OCI-M1 (cell line): ENCODE results near the gene AGPAT3.

Experiments used
- DNase-seq: peaks from one replicate; lab custom pipeline; 2025; lab: John Stamatoyannopoulos, UW

The AGPAT3 gene

DNA sequence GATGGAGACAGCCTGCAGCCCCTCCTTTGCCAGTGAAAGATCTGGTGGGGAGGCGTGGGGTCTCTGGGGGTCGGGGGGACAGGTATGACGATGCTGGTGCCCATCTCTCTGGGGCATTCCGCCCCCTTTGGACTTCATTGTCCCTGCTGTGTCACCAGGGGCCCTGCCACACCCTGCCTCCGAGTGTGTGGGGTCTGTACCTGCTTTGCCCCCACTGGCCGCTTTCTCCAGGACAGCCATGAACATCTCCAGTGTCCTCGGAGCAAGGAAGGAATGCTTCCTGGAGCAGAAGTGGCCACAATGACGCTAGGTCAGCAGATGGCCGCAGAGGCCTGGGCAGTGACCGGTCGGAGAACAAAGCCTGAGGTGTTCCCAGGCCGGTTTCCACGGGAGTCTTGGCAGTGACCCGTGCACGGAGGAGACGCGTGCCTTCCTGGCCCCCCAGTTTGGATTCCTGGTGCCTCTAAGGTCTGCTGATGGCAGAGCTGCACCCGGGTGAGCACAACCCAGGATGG lies 128.5 kb downstream of the AGPAT3 start:
- no peak for DNase-seq

GRCh38 chr21:43994085-43994484 lies 129.1 kb downstream of the AGPAT3 start:
- DNase-seq = no peak

DNA sequence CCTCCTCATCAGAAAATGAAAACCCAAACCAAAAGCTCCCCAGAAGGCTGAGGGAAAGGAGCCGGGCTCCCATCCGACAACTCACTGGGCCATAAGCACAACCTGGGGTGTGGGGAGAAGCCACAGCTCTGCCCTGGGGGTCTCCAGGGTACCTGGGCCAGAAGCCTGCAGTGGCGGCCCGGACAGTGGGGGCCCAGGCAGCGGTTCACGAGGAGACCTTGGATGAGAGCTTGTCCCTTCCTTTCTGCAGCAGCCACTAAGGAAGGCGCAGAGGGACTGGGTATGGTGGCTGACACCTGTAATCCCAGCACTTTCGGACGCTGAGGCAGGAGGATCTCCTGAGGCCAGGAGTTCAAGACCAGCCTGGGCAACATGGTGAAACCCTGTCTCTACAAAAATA lies 129.6 kb downstream of the AGPAT3 start:
- DNase-seq = no peak

GRCh38 chr21:43995521-43996105 lies 130.6 kb downstream of the AGPAT3 start:
- no peak for DNase-seq

DNA sequence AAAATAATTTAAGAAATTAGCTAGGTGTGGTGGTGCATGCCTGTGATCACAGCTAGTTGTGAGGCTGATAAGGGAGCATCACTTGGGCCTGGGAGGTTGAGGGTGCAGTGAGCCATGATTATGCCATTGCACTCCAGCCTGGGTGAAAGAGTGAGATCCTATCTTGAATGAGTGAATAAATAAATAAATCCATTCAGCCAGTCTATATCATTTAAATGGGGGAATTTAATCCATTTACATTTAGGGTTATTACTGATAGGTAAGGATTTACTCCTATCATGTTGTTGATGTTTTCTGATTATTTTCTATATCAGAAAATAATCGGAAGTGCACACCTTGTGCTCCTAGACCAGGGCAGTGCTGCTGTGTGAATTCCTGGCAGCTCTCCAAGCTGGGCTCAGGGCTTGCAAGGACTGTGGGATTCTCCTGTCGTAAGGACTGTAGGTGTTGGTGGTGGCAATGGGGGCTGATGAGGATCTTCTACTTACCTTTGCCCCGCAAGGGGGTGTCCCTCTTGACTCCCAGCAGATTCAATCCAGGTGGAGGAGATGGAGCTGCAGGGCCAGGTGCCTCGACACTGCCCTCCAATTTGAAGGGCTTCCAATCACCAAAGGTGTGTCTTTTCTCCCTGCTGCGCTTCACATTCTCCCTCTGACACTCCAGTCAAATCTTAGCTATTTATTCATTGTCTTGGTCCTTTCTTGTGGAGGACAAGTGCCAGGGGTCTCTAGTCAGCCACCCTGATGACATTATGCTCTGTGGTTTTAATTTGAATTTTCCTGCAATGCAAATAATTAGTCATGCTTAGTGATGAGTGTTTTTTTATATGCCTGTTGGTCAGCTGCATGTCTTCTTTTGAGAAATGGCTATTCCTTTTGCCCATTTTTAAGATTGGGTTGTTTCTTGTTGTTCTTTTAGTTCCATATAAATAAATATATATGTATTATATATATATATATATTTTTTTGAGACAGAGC lies 133.0 kb downstream of the AGPAT3 start:
- no peak for DNase-seq

GRCh38 chr21:44000360-44000759 lies 135.3 kb downstream of the AGPAT3 start:
- DNase-seq = no peak

DNA sequence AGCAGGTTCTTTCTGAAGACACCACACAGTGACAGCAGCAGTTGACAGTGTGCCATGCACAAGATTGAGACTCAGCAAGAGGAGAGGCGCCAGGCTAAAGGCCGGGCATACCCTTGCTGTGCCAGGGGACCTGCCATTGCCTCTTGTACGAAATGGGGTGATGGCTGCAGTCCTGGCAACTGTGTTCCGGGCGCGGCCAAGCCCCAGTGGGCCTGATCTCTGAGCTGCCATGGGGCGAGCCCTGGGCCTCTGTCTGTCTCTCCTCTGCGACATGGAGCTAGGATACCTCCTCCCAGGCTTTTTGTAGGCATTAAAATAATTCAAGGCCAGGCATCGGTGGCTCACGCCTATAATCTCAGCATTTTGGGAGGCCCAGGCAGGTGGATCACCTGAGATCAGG lies 137.5 kb downstream of the AGPAT3 start:
- DNase-seq = no peak

DNA sequence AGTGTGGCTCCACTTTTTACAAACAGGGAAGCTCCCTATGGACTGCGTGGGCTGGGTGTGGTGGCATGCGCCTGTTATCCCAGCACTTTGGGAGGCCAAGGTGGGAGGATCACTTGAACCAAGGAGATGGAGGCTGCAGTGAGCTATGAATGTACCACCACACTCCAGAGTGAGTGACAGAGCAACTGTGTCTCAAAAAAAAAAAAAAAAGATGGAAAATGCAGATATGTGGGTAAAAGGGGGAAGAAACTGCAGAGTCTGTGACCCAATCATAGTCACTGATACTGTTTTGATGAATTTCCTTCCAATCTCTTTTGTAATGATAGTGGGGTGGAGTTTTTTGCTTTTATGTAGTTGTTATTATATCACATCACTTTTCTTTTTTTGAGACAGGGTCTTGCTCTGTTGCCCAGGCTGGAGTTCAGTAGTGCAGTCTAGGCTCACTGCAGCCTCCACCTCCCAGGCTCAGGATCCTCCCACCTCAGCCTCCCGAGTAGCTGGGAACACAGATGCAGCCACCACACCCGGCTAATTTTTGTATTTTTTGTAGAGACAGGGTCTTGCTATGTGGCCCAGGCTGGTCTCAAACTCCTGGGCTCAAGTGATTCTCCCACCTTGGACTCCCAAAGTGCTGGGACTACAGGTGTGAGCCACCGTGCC lies 138.4 kb downstream of the AGPAT3 start:
- DNase-seq = peak; percentile 49

GRCh38 chr21:44005071-44005470 lies 140.0 kb downstream of the AGPAT3 start:
- DNase-seq = no peak

DNA sequence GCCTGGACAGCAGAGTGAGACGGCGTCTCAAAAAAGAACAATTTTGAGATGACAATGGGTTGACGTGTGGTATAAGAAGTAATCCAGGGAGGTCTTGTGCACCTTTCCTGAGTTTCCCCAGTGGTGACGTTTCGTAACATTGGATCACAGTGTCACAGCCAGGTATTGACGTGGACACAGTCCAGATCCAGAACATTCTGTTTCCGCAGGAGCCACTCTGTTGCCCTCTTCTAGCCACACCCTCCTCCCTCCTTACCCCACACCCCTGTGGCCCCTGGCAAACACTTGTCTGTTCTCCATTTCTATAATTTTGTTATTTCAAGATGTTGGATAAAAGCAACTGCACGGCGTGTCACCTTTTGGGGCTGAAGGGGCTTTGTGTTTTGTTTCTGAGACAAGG lies 140.6 kb downstream of the AGPAT3 start:
- no peak for DNase-seq

GRCh38 chr21:44006017-44006619 lies 141.1 kb downstream of the AGPAT3 start:
- DNase-seq = peak; percentile 30

GRCh38 chr21:44006656-44007055 lies 141.6 kb downstream of the AGPAT3 start:
- no peak for DNase-seq

- no peak for DNase-seq
Observed at GRCh38 chr21:44010429-44010828, 145.4 kb downstream of the AGPAT3 start.

DNA sequence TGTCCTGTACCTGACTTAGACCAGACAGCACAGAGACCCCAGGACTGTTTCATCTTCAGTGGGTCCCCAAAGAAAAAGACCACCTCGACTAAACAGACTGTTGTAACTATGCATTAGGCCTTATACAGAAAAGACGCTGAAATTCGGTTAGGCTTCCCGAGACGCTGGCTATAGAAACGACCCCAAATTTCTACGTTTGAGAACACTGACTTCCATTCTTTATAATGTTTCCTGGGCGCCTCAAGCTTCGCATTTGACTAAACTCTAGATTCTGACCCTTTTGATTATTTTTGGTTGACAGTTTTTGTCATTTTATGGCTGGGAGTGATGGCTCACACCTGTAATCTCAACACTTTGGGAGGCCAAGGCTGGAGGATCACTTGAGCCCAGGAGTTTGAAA lies 146.1 kb downstream of the AGPAT3 start:
- DNase-seq = no peak

- peak; percentile 94 for DNase-seq
Observed at GRCh38 chr21:44011579-44012473, 146.8 kb downstream of the AGPAT3 start, which contains the start of gene TRAPPC10. TSS of gene TRAPPC10 (plus strand) at chr21:44012309. CDS start at chr21:44012494, 185 bp downstream.

GRCh38 chr21:44012474-44013379 lies 147.7 kb downstream of the AGPAT3 start:
- peak; percentile 94 for DNase-seq

- DNase-seq = peak; percentile 75
Observed at GRCh38 chr21:44013380-44014088, 148.5 kb downstream of the AGPAT3 start.

DNA sequence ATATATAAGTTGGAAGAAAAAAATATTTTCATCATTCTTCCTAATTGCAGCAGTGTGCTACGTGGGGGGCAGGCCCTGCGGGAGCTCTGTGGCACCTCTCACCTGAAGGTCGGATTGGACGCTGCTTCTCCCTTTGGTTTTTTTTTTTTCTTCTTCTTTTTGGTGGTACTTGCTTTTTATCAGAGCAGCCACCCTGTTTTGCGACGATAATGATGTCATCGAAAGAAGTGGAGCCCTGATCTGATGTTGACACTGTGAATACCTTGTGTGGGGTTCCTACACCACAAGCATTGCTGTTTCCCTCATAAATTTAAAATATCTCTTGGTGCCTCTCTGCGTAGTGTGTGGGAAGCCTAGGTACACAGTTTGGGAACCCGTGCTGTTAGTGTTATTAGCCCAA lies 152.6 kb downstream of the AGPAT3 start:
- peak; percentile 56 for DNase-seq

- no peak for DNase-seq
Observed at GRCh38 chr21:44018127-44018526, 153.1 kb downstream of the AGPAT3 start.
